Measurements from ENCODE around the gene UMAD1. TPM values are rescaled to one million over a fixed set of nuclear protein-coding genes. Genes with fewer than 3 reads are reported as not detected.

The UMAD1 gene
- total RNA-seq, 4 donors from 2014 or later, result 39.4 to 46.4 (median 44.0) TPM

DNA sequence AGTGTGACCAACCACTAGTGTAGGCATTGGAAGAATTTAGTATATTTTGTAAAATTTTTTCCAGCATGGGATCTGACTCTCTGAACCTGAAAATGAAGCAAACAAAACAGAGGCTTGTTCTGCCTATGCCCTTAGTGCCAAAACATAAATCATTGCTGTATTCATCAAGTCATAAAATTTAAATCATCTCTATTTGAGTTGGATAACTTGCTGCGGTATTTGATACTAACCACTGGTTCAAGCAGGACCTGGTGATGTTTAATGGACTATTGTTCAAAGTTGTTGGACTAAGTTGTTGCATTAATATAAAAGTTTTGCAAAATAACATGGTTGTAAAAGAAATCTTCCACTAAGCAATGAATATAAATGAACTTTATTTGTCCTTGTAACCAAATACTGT is 97.6 kb downstream of the UMAD1 start:
- H3K27me3 ChIP-seq, result no peaks in the 10 kb centered on the region
- H3K27ac ChIP-seq, result peak overlapping the region in 1 of 3 donors; percentile 59
- TF ChIP-seq, protein P1, sequence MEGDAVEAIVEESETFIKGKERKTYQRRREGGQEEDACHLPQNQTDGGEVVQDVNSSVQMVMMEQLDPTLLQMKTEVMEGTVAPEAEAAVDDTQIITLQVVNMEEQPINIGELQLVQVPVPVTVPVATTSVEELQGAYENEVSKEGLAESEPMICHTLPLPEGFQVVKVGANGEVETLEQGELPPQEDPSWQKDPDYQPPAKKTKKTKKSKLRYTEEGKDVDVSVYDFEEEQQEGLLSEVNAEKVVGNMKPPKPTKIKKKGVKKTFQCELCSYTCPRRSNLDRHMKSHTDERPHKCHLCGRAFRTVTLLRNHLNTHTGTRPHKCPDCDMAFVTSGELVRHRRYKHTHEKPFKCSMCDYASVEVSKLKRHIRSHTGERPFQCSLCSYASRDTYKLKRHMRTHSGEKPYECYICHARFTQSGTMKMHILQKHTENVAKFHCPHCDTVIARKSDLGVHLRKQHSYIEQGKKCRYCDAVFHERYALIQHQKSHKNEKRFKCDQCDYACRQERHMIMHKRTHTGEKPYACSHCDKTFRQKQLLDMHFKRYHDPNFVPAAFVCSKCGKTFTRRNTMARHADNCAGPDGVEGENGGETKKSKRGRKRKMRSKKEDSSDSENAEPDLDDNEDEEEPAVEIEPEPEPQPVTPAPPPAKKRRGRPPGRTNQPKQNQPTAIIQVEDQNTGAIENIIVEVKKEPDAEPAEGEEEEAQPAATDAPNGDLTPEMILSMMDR (IDR thresholded peaks at IDR 0.05), result no peak
- TF ChIP-seq POLR2A (IDR thresholded peaks at IDR 0.05), result no peak
- no peaks in the 10 kb centered on the region for H3K36me3 ChIP-seq
- H3K4me1 ChIP-seq, result peaks cover 15 to 21% of the 10 kb centered on the region in 2 donors
- no peak for DNase-seq
- no peaks in the 10 kb centered on the region for H3K9me3 ChIP-seq
- intact Hi-C loops (cut with DNase I), result no loop called here
- H3K4me3 ChIP-seq (replicated peaks in 1 of 3), result no peak overlapping the region
- 88 to 92% methylated on average over 1 of the region's 1 CpG for WGBS, 2 donors

DNA sequence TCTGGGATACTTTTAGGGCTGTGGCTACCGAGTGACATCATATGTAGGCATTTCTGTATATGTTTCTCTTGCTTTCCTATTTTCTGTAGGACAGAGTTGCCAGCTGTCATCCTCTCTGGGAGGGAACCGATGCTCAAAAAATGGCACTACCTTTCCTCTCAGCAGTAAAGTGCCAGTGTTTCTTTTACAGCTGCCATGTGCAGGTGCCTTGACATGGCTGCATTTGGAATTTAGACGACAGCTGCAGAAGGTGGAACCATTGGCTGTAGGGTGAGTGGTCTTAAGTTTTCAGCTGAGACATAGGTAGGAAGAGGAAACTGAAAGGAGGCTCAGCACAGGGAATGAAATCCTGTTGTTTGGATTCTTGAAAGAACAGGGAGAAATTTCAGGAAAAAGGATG is 98.1 kb downstream of the UMAD1 start:
- peaks cover 15 to 21% of the 10 kb centered on the region in 2 donors for H3K4me1 ChIP-seq
- WGBS, 2 donors, result 83 to 88% methylated on average over 3 of the region's 3 CpGs

DNA sequence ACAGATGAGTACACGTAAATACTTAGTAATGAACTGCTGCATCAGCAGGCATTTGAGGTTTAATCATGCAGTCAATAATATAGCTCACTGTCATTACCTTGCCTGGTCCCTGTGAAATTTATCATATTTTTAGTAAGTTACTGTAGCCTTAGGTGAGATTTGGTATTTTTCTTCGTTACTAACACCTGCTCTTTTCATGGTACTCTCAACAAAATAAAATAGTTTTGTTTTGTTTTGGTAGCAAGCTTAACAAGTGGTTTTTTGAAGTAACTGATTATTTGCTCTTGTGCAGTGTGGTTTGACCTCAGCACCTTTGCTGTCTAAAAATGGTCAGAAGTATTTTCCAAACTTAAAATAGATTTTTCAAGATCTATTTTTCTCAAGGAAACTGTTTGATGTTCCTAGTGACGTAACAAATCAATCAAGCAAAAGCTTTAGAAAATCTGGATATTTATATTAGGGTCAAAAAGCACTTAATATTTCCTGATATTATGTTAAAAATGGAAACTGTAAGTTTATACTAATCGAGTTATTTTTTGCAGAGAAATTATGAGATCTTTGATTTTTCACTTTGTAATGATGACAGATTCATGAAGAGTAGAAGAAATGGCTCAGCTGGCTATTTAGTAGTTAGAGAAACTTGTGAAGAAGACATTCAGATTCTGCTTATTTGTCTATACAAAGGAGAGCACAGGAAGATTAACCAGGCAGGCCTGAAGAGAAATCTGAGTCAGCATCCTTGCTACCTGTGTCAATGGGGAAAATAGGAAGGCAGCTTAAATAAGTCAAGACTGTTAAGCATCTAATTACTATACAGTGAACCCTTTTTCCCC is 98.9 kb downstream of the UMAD1 start:
- Histone ChIP-seq H3K27me3 (no peaks in the 10 kb centered on the region), H3K4me3 (replicated peaks in 1 of 3) (no peak overlapping the region), H3K27ac (peak overlapping the region; percentile 57 to 63 (median 59)), H3K9me3 (no peaks in the 10 kb centered on the region), H3K4me1 (peaks cover 15 to 21% of the 10 kb centered on the region in 2 donors), H3K36me3 (no peaks in the 10 kb centered on the region)
- no peak for DNase-seq
- WGBS, 2 donors, result 60 to 61% methylated on average over 4 of the region's 4 CpGs
- TF ChIP-seq POLR2A (IDR thresholded peaks at IDR 0.05), result no peak
- TF ChIP-seq, protein P1 (IDR thresholded peaks at IDR 0.05), result no peak
- intact Hi-C loops (cut with DNase I), result loop anchor here (10.0 kb wide), 1 partner anchor 55 kb away; no protein-coding TSS in a partner anchor

More for the DNA sequence above, 98.1 kb downstream of the UMAD1 start:
- DNase-seq, result no peak
- TF ChIP-seq POLR2A (IDR thresholded peaks at IDR 0.05), result no peak
- TF ChIP-seq, protein P1 (IDR thresholded peaks at IDR 0.05), result no peak
- Histone ChIP-seq H3K27me3 (no peaks in the 10 kb centered on the region), H3K9me3 (no peaks in the 10 kb centered on the region), H3K4me3 (replicated peaks in 1 of 3) (no peak overlapping the region), H3K36me3 (no peaks in the 10 kb centered on the region), H3K27ac (peak overlapping the region; percentile 1 to 63 (median 59))
- intact Hi-C loops (cut with DNase I), result no loop called here

DNA sequence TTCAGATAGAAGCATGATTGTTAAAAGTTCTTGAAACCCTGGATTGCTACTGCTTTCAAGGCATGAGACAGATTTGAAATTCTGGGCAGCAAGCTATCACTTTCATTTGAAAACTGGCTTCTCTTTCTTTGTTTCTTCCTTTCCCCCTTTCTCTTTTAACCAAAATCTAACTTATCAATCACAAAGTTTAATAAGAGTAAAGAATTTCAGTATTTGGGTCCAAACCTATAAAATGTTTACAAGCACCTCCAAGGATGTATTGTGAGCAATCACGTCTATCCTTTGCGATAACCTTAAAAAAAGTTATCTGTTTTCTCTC is 99.4 kb downstream of the UMAD1 start:
- intact Hi-C loops (cut with DNase I), result loop anchor here (10.0 kb wide), 1 partner anchor 55 kb away; no protein-coding TSS in a partner anchor
- Histone ChIP-seq H3K27ac (peak overlapping the region; percentile 57 to 63 (median 59)), H3K4me3 (replicated peaks in 1 of 3) (no peak overlapping the region), H3K4me1 (peaks cover 15 to 21% of the 10 kb centered on the region in 2 donors), H3K9me3 (no peaks in the 10 kb centered on the region), H3K27me3 (no peaks in the 10 kb centered on the region), H3K36me3 (no peaks in the 10 kb centered on the region)
- TF ChIP-seq, protein P1 (IDR thresholded peaks at IDR 0.05), result no peak
- no peak for TF ChIP-seq POLR2A (IDR thresholded peaks at IDR 0.05)
- no peak for DNase-seq
- WGBS, 2 donors, result 93 to 96% methylated on average over 2 of the region's 2 CpGs

DNA sequence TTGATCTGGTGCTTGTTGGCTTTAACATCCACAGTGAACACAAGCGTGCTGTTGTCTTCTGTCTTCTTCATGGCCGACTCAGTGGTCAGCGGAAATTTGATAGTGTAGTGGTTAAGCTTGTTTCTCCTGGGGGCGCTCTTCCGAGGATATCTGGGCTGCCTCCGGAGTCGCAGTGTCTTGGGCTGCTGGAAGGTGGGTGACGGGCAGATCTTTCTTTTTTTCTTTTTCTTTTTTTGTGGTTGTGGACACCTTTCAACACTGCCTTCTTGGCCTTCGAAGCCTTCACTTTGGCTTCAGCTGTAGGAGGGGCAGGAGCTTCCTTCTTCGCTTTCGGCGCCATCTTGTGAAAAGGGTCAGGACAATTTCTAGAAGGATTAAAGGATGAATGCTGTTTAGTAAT is 101.7 kb downstream of the UMAD1 start:
- DNase-seq, result no peak
- intact Hi-C loops (cut with DNase I), result loop anchor here (10.0 kb wide), 1 partner anchor 57 kb away; no protein-coding TSS in a partner anchor
- no peak for TF ChIP-seq POLR2A (IDR thresholded peaks at IDR 0.05)
- TF ChIP-seq, protein P1 (IDR thresholded peaks at IDR 0.05), result no peak
- no peaks in the 10 kb centered on the region for H3K27me3 ChIP-seq
- no peak overlapping the region for H3K27ac ChIP-seq
- H3K4me3 ChIP-seq (replicated peaks in 1 of 3), result no peak overlapping the region
- H3K9me3 ChIP-seq, result no peaks in the 10 kb centered on the region
- H3K36me3 ChIP-seq, result no peaks in the 10 kb centered on the region
- peaks cover 15 to 29% of the 10 kb centered on the region in 2 donors for H3K4me1 ChIP-seq
- WGBS, 2 donors, result 95 to 97% methylated on average over 12 of the region's 12 CpGs

All from thyroid gland (tissue), 4 donors.